ENCODE measurements around the gene NOC4L. TPM values are rescaled to one million over a fixed set of nuclear protein-coding genes. Genes with fewer than 3 reads are reported as not detected.

NOC4L gene
- total and polyA plus RNA-seq, 11 donors, result 7.9 to 21.1 (median 10.3) TPM

DNA sequence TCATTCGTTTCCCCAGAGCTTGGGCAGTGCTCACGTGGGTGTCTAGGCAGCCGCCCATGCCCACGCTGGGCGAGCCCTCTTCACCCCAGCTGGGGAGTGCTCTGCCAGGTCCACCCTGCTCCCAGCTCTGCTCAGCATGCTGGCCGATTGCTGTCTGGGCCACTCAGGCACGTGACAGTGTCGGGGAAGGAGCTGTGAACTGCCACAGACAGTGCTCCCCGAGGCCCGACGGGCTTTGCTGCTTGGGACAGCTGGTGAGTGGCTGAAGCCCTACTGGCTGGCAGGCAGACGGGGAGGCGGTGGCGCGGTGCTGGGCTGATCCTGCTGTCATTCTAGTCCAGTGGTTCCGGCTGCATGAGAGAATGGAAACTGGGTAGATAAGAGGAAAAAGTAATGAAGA is 15.8 kb downstream of the NOC4L start:
- DNase-seq, result peak in 3 of 5 donors; percentile 14 to 60 (median 19)
- intact Hi-C loops (cut with DNase I), result loop anchor here in 1 of 10 donors (5.0 kb wide), 1 partner anchor 357 kb away; no protein-coding TSS in a partner anchor
- no peak overlapping the region for H3K4me3 ChIP-seq
- H3K9me3 ChIP-seq, result no peaks in the 10 kb centered on the region
- H3K27me3 ChIP-seq, result peaks cover 0 to 10% (median 5%) of the 10 kb centered on the region in 9 donors
- 51 to 55% (median 54%) methylated on average over 14 to 16 of the region's 16 CpGs for WGBS, 4 donors
- H3K27ac ChIP-seq, result no peak overlapping the region
- no peaks in the 10 kb centered on the region for H3K36me3 ChIP-seq
- peaks cover 0 to 13% (median 0%) of the 10 kb centered on the region in 12 donors for H3K4me1 ChIP-seq
- ATAC-seq, result no peak
- TF ChIP-seq POLR2A (IDR thresholded peaks at IDR 0.05), result no peak
- TF ChIP-seq, protein P1, sequence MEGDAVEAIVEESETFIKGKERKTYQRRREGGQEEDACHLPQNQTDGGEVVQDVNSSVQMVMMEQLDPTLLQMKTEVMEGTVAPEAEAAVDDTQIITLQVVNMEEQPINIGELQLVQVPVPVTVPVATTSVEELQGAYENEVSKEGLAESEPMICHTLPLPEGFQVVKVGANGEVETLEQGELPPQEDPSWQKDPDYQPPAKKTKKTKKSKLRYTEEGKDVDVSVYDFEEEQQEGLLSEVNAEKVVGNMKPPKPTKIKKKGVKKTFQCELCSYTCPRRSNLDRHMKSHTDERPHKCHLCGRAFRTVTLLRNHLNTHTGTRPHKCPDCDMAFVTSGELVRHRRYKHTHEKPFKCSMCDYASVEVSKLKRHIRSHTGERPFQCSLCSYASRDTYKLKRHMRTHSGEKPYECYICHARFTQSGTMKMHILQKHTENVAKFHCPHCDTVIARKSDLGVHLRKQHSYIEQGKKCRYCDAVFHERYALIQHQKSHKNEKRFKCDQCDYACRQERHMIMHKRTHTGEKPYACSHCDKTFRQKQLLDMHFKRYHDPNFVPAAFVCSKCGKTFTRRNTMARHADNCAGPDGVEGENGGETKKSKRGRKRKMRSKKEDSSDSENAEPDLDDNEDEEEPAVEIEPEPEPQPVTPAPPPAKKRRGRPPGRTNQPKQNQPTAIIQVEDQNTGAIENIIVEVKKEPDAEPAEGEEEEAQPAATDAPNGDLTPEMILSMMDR (IDR thresholded peaks at IDR 0.05), result no peak

DNA sequence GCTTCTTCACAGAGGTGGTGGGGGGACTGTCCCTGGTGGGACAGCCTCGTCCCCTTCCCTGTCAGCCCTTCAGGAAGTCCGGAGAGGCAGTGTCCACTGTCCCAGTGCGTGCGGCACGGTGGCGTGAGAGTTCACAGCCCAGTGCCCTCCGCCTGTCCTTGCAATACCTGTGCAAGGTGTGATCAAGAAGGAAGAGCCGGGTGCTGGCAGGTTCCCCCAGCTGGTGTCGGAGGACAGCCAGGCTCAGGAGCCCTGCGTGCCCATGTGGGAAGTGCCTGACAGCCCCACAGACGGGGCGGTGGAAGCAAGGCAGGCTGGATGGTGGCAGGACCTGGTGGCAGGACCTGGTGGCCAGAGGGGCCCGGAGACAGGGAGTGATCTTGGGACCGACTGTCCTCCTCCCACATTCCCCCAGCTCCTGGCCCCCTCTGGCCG is 16.4 kb downstream of the NOC4L start:
- intact Hi-C loops (cut with DNase I), result loop anchor here in 1 of 10 donors (5.0 kb wide), 1 partner anchor 357 kb away; no protein-coding TSS in a partner anchor
- Histone ChIP-seq H3K4me3 (no peak overlapping the region), H3K36me3 (no peaks in the 10 kb centered on the region), H3K27me3 (peaks cover 0 to 10% (median 5%) of the 10 kb centered on the region in 9 donors), H3K4me1 (peaks cover 0 to 13% (median 0%) of the 10 kb centered on the region in 12 donors), H3K9me3 (no peaks in the 10 kb centered on the region), H3K27ac (no peak overlapping the region)
- 65 to 77% (median 66%) methylated on average over 11 to 15 of the region's 15 CpGs for WGBS, 4 donors
- no peak for TF ChIP-seq POLR2A (IDR thresholded peaks at IDR 0.05)
- TF ChIP-seq, protein P1 (IDR thresholded peaks at IDR 0.05), result no peak
- ATAC-seq (no peak), DNase-seq (peak in 2 of 5 donors; percentile 22 to 53)

DNA sequence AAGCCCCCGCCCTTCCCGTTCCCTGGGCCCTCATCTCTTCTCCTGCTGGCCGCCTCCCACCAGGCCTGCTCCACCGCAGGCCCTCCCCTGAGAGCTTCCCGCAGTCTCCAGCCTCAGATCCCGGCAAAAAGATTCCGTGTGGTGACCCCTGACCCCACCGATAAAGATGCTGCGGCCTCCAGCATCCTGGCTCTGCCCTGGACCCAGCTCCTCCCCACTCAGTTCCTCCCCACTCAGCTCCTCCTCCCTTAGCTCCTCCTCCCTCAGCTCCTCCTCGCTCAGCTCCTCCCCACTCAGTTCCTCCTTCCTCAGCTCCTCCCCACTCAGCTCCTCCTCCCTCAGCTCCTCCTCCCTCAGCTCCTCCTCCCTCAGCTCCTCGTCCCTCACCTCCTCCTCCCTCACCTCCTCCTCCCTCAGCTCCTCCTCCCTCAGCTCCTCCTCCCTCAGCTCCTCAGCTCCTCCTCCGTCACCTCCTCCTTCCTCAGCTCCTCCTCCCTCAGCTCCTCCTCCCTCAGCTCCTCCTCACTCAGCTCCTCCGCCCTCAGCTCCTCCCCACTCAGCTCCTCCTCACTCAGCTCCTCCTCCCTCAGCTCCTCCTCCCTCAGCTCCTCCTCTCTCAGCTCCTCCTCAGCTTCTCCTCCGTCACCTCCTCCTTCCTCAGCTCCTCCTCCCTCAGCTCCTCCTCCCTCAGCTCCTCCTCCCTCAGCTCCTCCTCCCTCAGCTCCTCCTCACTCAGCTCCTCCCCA is 17.0 kb downstream of the NOC4L start:
- ATAC-seq (no peak), DNase-seq (peak in 1 of 5 donors; percentile 18)
- Histone ChIP-seq H3K4me1 (peaks cover 0 to 13% (median 0%) of the 10 kb centered on the region in 12 donors), H3K36me3 (no peaks in the 10 kb centered on the region), H3K9me3 (no peaks in the 10 kb centered on the region), H3K27me3 (peaks cover 0 to 10% (median 5%) of the 10 kb centered on the region in 9 donors), H3K4me3 (no peak overlapping the region), H3K27ac (no peak overlapping the region)
- 47 to 54% (median 48%) methylated on average over 13 to 14 of the region's 14 CpGs for WGBS, 4 donors
- intact Hi-C loops (cut with DNase I), result loop anchor here in 1 of 10 donors (5.0 kb wide), 1 partner anchor 356 kb away; no protein-coding TSS in a partner anchor
- no peak for TF ChIP-seq POLR2A (IDR thresholded peaks at IDR 0.05)
- TF ChIP-seq, protein P1 (IDR thresholded peaks at IDR 0.05), result no peak

DNA sequence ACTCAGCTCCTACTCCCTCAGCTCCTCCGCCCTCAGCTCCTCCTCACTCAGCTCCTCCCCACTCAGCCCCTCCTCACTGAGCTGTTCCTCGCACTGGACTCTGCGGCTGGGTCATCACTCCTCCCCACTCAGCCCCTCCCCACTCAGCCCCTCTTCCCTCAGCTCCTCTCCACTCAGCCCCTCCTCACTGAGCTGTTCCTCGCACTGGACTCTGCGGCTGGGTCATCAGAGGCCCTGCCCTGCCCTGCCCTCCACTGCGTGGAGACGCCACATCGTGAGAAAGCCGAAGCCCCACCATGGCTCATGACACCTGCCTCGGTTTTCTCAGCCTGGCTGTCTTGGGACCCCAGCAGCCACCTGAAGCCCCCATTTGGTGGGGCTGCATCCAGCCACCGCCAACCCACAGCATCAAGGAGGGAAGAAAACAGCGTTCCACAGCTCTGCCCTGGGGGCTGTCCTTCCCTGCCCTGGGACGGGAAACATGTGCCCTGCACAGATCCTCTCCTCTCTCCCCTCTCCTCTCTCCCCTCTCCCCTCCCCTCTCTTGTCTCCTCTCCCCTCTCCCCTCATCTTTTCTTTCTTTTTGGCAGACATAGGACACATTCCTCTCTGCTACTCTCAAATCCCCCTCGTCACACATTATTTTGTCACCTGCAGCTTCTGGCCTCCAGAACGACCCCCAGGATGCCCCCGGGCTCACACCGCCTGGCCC is 17.7 kb downstream of the NOC4L start:
- Histone ChIP-seq H3K9me3 (no peaks in the 10 kb centered on the region), H3K4me1 (peaks cover 0 to 13% (median 0%) of the 10 kb centered on the region in 12 donors), H3K27ac (no peak overlapping the region), H3K4me3 (no peak overlapping the region), H3K36me3 (no peaks in the 10 kb centered on the region), H3K27me3 (peaks cover 0 to 10% (median 5%) of the 10 kb centered on the region in 9 donors)
- TF ChIP-seq POLR2A (IDR thresholded peaks at IDR 0.05), result no peak
- TF ChIP-seq, protein P1 (IDR thresholded peaks at IDR 0.05), result no peak
- ATAC-seq (no peak), DNase-seq (peak in 1 of 5 donors; percentile 19)
- 56 to 58% (median 57%) methylated on average over 17 of the region's 17 CpGs for WGBS, 4 donors
- intact Hi-C loops (cut with DNase I), result loop anchor here in 1 of 10 donors (5.0 kb wide), 1 partner anchor 355 kb away; no protein-coding TSS in a partner anchor
